Measurements from ENCODE around the gene CCDC175.

DNA sequence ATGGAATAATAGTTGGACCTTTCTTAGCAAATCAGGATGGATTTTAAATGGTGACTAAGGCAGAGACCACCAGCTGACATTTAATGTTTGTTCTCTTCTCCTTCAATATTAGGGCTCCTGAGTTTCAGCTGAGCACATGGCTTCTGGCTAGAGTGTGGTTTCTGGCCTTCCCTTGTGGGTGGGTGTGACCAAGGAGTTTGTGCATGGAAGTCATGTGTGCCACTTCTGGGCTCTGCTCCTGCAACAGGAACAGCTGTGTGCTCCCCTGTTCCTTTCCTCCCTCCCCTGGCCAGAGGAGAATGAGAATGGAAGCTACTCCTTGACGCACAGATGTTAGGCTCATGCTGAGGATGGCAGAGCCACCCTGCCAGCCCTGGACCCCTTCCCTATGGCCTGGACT, 44.2 kb downstream of the CCDC175 start:
- TF ChIP-seq, protein P1, sequence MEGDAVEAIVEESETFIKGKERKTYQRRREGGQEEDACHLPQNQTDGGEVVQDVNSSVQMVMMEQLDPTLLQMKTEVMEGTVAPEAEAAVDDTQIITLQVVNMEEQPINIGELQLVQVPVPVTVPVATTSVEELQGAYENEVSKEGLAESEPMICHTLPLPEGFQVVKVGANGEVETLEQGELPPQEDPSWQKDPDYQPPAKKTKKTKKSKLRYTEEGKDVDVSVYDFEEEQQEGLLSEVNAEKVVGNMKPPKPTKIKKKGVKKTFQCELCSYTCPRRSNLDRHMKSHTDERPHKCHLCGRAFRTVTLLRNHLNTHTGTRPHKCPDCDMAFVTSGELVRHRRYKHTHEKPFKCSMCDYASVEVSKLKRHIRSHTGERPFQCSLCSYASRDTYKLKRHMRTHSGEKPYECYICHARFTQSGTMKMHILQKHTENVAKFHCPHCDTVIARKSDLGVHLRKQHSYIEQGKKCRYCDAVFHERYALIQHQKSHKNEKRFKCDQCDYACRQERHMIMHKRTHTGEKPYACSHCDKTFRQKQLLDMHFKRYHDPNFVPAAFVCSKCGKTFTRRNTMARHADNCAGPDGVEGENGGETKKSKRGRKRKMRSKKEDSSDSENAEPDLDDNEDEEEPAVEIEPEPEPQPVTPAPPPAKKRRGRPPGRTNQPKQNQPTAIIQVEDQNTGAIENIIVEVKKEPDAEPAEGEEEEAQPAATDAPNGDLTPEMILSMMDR (IDR thresholded peaks at IDR 0.05; ENCODE audit: low read length) = no peak
- no peak for TF ChIP-seq EZH2 (optimal IDR thresholded peaks at IDR 0.05; ENCODE audit: low read depth, low read length)
